Uterus (tissue), 4 donors: ENCODE results near the gene PC. TPM values are rescaled to one million over a fixed set of nuclear protein-coding genes. Genes with fewer than 3 reads are reported as not detected.

Experiments used
- DNase-seq, 2 donors: peaks; one replicate each; pipeline ENCODE4 v3.0.0-alpha.2; 2019 to 2020
- H3K27ac ChIP-seq, 2 donors: fragments of 200-600 bp; sonication (generic); 1 replicate in 1 of 2; 2 replicates in 1 of 2; pipeline ENCODE4 v1.5.1; 2016 to 2018
- H3K27me3 ChIP-seq, 2 donors: fragments of 200-600 bp; sonication (generic); one replicate each; pipeline ENCODE4 v1.5.1; 2018 to 2019; ENCODE audit warnings: control low read depth in 1 of 2
- H3K36me3 ChIP-seq, 2 donors: fragments of 200-600 bp; sonication (generic); one replicate each; pipeline ENCODE4 v1.5.1; 2019; ENCODE audit warnings: control low read depth in 1 of 2
- H3K4me1 ChIP-seq, 2 donors: fragments of 200-600 bp; sonication (generic); one replicate each; pipeline ENCODE4 v1.5.1; 2018 to 2019; ENCODE audit warnings: control low read depth in 1 of 2
- H3K4me3 ChIP-seq, 2 donors: fragments of 200-600 bp; sonication (generic); 1 replicate in 1 of 2; 2 replicates in 1 of 2; pipeline ENCODE4 v1.5.1; 2018 to 2019; ENCODE audit warnings: mild to moderate bottlenecking in 1 of 2
- H3K9me3 ChIP-seq, 2 donors: fragments of 200-600 bp; sonication (generic); one replicate each; pipeline ENCODE4 v1.5.1; 2019; ENCODE audit warnings: control low read depth in 1 of 2
- POLR2A ChIP-seq, 2 donors: fragments of 450-650 bp; IDR thresholded peaks; one replicate each; pipeline ENCODE4 v1.6.1; 2016; ENCODE audit warnings: antibody characterized with exemption in 2 of 2, mild to moderate bottlenecking in 1 of 2, moderate library complexity in 1 of 2
- intact Hi-C: fragments of 100-400 bp; cut with DNase I; formaldehyde crosslinking; loops from one replicate; pipeline ENCODE4 v1.15.1; 2023; ENCODE audit warnings: low total_unique reads
- total RNA-seq, 4 donors: library from RNA; depleted of rRNA in 3 of 4; stranded (reverse); fragments of >200 nt in 3 of 4; gene quantifications; one replicate each; pipeline versions ENCODE4 v1.1.0 to v1.2.4, GENCODE V29; 2014 to 2023
- TF ChIP-seq, protein P1 (sequence below), 4 experiments: fragments of 200-600 bp in 2 of 4; fragments of 450-650 bp in 2 of 4; sonication (generic) in 2 of 4; IDR thresholded peaks; one replicate each; pipeline ENCODE4 v1.5.1; 2016 to 2019; ENCODE audit warnings: antibody characterized with exemption in 4 of 4, mild to moderate bottlenecking in 2 of 4, moderate library complexity in 1 of 4
- donor health status: DM: yes; HTN: yes; CAD: no.

Gene PC
- total RNA-seq, 4 donors from 2014 or later, result 7.1 to 13.8 (median 8.1) TPM

DNA sequence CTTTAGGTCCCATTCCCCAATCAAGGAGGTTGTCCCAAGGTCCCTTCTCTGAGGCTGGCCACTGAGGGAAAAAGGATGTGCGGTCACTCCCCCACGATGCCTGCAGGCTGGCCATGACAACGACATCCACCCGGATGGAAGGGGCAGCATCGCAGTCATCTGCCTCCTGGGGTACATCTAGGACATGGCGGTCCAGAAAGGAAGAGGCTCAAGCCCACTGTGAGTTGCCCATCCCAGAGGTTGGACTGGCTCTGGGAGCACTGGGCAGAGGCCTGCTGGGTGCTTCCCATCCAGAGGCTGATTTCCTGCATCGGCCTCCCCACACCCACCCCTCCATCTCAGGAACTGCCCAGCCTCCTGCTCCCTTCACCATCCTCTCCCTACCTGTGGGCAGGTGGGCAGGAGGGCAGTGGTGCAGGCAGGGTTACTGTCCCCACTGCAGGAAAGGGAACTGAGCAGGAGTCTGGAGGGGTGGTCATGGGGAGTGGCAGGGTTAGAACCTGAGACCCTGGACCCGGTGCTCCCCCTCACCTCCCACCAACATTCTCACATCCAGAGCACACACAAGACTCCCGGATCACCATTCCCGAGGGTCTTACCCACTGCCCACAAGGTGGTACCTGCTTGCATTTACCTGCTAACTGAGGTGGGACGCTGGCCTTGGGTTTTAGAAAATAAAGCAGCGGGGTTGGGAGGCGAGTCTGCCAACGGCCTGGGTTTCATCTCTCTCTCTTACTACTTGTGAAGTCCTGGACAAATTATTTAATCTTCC, 110.5 kb downstream of the PC start:
- H3K36me3 ChIP-seq, result no peaks in the 10 kb centered on the region
- DNase-seq, result peak in 1 of 2 donors; percentile 12
- intact Hi-C loops, result no loop called here

DNA sequence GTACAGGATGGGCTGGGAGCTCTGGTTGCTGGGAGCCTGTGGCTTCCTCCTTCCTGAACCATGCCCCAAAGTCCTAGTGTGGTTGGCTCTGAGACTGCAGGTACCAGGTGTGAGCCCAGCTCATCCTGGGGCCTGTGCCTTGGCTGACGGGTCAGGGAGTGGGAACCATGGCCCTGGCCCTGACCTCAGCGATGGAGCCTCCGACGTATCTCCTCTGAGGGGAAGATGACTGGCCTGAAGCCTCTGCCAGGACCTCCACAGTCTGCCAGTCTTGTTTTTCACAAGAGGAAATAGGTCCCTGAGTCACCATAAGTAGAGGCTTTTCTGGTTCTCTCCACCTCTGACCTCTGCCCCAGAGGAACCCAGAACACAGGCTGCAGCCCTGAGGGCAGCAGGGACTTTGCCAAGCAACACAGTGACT, 111.5 kb downstream of the PC start:
- no peaks in the 10 kb centered on the region for H3K9me3 ChIP-seq
- peaks cover 6 to 15% of the 10 kb centered on the region in 2 donors for H3K4me1 ChIP-seq
- no peak overlapping the region for H3K27ac ChIP-seq
- TF ChIP-seq, protein P1, sequence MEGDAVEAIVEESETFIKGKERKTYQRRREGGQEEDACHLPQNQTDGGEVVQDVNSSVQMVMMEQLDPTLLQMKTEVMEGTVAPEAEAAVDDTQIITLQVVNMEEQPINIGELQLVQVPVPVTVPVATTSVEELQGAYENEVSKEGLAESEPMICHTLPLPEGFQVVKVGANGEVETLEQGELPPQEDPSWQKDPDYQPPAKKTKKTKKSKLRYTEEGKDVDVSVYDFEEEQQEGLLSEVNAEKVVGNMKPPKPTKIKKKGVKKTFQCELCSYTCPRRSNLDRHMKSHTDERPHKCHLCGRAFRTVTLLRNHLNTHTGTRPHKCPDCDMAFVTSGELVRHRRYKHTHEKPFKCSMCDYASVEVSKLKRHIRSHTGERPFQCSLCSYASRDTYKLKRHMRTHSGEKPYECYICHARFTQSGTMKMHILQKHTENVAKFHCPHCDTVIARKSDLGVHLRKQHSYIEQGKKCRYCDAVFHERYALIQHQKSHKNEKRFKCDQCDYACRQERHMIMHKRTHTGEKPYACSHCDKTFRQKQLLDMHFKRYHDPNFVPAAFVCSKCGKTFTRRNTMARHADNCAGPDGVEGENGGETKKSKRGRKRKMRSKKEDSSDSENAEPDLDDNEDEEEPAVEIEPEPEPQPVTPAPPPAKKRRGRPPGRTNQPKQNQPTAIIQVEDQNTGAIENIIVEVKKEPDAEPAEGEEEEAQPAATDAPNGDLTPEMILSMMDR (IDR thresholded peaks at IDR 0.05), result no peak
- TF ChIP-seq POLR2A (IDR thresholded peaks at IDR 0.05), result no peak
- intact Hi-C loops, result no loop called here
- no peaks in the 10 kb centered on the region for H3K36me3 ChIP-seq
- DNase-seq, result no peak
- no peaks in the 10 kb centered on the region for H3K27me3 ChIP-seq
- no peak overlapping the region for H3K4me3 ChIP-seq

More for the DNA sequence above, 110.5 kb downstream of the PC start:
- TF ChIP-seq POLR2A (IDR thresholded peaks at IDR 0.05), result no peak
- TF ChIP-seq, protein P1 (IDR thresholded peaks at IDR 0.05), result no peak
- no peaks in the 10 kb centered on the region for H3K27me3 ChIP-seq
- no peaks in the 10 kb centered on the region for H3K9me3 ChIP-seq
- no peak overlapping the region for H3K27ac ChIP-seq
- H3K4me3 ChIP-seq, result no peak overlapping the region
- peaks cover 0 to 7% of the 10 kb centered on the region in 2 donors for H3K4me1 ChIP-seq

DNA sequence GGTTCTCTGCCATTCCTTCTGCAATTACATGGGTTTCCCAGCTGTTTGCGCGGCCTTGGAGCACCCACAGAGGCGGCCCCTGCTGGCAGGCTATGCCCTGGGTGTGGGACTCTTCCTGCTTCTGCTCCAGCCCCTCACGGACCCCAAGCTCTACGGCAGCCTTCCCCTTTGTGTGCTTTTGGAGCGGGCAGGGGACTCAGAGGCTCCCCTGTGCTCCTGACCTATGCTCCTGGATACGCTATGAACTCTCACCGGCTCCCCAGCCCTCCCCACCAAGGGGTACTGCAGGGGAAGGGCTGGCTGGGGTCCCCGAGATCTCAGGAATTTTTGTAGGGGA, 112.3 kb downstream of the PC start:
- intact Hi-C loops, result no loop called here
- Histone ChIP-seq H3K27me3 (no peaks in the 10 kb centered on the region), H3K36me3 (no peaks in the 10 kb centered on the region), H3K9me3 (no peaks in the 10 kb centered on the region), H3K4me3 (no peak overlapping the region), H3K27ac (no peak overlapping the region), H3K4me1 (peaks cover 9 to 17% of the 10 kb centered on the region in 2 donors)
- DNase-seq, result no peak
- TF ChIP-seq, protein P1 (IDR thresholded peaks at IDR 0.05), result no peak
- no peak for TF ChIP-seq POLR2A (IDR thresholded peaks at IDR 0.05)

DNA sequence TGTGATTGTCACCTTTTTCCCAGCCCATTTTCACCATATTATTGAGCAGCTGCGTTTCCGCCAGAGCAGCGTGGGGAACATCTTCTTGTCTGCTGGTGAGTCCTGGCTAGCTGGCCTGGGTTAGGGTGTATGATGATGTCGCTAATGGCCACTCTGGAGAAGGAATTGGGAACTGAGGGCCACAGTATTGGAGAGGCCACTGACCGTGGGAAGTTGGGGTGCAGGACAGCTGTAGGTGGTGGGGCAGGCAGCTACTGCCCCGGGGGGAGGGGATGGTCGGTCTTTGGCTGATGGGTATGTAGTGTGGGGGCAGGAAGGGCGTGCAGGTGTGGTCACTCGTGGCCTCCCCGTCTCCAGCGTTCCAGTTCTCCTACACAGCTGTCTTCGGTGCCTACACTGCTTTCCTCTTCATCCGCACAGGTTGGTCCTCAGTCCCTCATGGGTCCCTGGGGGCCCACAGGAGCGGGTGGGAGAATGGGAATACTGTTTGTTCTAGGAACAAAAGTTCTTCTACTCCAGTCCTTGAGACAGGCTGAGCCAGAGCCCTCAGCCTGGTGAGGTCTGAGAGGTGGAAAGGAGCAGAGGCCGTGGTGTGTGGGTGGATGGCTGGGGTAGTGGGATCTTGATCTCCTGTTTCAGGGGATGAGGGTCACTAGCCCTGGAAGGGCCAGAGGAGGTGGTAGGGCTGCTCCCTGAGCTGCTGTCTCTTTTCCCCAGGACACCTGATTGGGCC, 112.9 kb downstream of the PC start:
- Histone ChIP-seq H3K9me3 (no peaks in the 10 kb centered on the region), H3K27ac (no peak overlapping the region), H3K36me3 (no peaks in the 10 kb centered on the region), H3K27me3 (no peaks in the 10 kb centered on the region), H3K4me1 (peaks cover 9 to 17% of the 10 kb centered on the region in 2 donors), H3K4me3 (no peak overlapping the region)
- DNase-seq, result no peak
- no peak for TF ChIP-seq POLR2A (IDR thresholded peaks at IDR 0.05)
- TF ChIP-seq, protein P1 (IDR thresholded peaks at IDR 0.05), result no peak
- intact Hi-C loops, result no loop called here
